Hindlimb muscle (tissue), 1 donor: ENCODE results near the gene CSNK1A1L. TPM values are rescaled to one million over a fixed set of nuclear protein-coding genes. Genes with fewer than 3 reads are reported as not detected.
A peak's percentile ranks its signal among the peaks of the same experiment; 100 is the strongest.

Experiments used
- DNase-seq: peaks from one replicate; pipeline ENCODE4 v3.0.0-alpha.2; 2013
- polyA plus RNA-seq: library from polyadenylated mRNA; unstranded; fragments of 120-200 nt; gene quantifications from one replicate; pipeline ENCODE4 v1.2.1, GENCODE V29; 2013; ENCODE audit not compliant: insufficient read length

Gene CSNK1A1L
- polyA plus RNA-seq: not detected

DNA sequence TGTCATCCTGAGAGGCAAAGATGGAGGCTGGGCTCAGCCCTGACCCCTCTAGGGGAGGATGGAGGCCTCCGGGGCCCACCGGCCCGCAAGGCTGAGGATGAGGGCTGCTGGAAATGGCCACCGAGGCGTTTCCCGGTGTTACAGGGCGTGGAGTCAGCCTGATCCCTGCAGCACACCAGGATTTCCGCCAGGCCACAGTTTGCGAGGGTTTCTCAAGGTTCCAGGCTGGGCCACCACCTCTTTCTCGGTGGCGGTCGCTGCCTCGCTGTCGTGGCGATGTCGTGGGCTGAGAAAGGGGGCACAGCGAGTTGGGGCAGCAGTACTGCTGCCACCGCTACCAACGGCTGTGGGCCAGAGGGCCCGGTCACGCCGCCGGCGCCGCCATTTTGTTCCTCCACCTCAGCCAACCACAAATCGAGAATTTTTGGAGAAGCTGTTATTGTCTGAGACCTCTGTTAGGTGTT is at the start of gene CSNK1A1L:
Gene CSNK1A1L (minus strand): TSS at position 414 of the 464 bp plus-strand sequence. CDS start 408 bp downstream, at position 6.
- no peak for DNase-seq

DNA sequence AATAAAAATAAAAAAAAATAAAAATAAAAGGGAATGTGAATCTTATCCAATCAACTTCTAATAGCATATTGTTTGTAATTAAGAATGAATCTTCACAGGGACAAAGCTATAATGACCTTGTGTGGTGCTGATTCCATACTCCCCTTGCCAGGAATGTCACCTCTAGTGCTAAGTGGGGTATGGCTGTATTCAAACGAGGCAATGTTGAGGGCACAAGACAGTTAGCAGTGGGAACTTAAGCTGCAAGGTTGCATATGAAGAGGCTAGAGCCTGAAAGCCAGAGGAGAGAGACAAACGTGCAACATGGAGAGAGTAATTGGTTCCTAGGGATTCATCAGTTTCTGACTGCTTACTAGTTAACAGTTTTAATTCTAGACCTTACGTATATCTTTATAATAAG is 43.9 kb upstream of the CSNK1A1L start:
- no peak for DNase-seq

DNA sequence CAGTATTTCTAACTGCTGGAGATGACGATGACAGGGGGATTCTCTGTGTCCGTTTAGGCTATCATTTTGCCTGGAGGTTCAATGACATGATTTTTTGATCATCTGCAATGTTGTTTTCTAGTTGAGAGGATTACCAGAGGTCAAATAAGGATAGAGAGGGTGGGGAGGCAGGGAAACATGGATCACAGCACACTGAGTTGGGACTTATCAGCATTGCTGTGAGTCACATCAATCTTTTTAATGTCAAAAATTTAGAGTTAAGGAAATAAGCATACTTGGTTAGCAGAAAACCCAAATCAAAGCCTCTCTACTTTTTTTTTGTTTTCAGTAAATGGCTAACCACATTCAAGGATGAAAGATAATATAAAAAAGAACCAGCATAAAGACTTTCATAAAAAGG is 43.0 kb upstream of the CSNK1A1L start:
- no peak for DNase-seq

DNA sequence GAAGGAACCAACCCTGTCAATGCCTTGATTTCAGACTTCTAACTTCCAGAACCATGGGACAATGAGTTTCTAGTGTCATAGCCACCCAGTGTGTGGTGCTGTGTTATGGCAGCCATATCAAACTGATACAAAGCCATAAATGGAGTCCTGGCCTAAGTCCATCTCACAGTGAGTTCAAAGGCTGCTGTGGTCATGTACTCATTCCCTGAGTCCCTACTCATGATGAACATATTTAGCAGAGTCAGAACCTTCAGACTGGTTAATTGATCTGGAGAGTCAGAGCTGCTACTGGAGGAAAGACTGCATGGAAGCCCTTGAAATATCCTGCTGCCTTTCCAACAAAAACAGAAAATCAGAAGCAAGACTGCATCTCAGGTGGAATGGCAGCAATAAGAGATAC is 39.2 kb upstream of the CSNK1A1L start:
- DNase-seq: no peak

DNA sequence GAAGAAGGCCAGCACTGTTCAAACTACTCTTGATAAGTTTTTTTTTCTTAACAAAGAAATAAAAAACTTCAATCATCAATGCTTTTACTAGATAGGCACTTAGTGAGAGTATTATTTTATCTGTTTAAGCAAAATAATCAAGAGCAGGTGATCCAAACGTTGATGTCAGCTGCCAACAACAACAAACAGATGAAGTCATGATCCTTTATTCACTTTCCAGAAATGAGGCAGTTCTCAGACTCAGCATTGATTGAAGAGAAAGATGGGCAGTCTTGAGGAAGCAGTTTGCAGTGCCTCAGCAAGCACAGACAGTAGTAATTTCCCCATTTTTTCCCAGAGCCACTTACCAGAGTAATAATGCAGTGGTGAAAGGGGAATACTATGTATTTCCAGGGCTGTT is 38.4 kb upstream of the CSNK1A1L start:
- no peak for DNase-seq

DNA sequence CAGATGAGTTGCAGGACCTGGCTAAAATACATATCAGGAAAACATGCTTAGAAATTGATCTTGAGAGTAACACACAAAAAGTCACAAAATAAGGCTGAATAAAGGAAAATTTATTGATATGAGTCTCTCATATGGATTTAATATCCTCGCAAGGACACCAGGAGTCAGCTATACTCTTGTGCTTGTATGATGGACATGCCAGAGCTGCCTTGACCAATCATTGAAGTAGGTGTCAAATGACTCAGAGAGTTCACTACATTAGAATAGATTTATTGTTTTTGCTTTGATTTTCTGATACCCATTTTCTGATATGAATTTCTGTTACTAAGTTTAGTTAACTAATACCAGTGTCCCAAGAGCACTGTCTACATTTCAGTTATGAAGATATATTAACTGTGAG is 37.4 kb upstream of the CSNK1A1L start:
- DNase-seq: no peak

DNA sequence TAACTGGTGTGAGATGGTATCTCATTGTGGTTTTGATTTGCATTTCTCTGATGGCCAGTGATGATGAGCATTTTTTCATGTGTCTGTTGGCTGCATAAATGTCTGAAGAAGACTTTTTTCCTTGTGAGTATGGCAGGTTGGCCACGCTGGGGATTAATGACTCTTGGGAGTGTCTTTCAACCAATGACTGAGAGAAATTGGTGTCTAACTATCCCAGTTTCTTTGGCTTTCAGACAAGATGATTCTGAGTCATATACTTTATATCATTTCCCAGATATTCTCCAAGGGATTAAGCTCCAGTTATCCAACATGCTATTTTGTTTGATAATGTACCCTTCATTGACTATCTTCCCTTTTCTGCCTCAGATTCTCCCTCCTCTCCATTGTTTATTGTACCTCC is 35.5 kb upstream of the CSNK1A1L start:
- no peak for DNase-seq

DNA sequence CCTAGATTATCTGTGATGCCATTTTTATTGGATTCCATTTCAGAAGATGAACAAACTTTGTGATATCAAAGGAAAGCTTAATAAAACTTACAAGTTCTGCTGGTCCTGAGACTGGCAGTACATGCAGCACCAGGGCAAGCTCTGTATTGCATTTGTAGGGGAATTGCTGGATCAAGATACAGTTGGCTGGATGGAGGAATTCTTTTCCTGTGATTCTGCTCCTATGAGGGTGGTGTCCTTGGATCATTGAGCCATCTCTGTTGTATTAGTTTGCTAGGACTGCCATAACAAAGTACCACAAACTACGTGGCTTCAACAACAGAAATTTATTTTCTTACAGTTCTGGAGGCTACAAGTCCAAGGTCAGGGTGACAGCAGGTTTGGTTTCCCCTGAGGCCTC is 33.9 kb upstream of the CSNK1A1L start:
- no peak for DNase-seq

DNA sequence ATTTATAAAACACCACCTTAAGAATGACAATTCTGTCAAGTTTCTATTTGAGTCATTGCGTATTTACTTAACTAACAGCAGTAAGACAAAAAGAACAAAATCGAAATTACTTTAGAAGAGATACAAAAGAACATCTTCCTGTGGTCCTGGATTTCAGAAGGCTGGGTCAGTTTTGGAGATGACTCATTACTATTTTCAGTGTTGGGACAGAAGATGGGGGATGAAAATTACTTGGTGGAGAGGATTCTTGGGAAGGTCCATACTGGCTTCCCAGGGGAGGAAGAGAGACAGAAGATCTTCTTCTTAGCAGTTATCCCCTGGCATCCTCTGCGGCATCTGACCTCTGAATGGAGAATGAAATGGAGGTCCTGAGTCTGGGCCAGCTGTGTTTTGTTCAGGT is 33.5 kb upstream of the CSNK1A1L start:
- no peak for DNase-seq

DNA sequence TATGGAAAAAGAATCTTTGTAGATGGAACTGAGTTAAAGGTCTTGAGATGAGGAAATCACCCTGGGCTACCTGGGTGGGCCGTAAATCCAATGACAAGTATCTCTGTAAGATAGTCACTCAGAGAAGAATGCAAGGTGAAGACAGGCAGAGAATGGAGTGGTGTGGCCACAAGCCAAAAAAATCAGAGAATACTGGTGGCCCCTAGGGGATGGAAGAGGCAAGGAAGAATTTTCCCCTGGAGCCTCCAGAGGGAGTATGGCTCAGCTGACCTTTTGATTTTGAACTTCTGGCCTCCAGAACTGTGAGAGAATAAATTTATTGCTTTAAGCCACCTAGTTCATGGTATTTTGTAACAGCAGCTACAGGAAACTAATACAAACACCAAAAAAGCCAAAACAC is 32.7 kb upstream of the CSNK1A1L start:
- no peak for DNase-seq

DNA sequence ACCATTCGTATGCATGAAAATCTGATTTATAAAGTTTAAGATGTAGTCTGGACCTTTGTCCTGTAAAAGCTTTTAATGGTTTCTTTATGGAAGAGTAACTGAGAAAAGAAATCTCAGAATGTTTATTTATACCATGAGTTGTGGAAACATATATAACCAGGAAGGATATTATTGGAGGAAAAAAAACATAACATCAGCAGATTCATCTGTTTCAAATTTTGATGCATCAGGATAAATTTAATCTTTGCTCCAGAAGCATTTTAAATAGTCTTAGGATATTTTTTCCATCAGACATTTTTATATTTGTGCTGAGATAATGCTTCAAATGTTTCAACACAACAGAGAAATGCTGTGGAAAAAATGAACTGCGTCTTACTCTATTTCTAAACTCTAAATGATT is 31.2 kb upstream of the CSNK1A1L start:
- DNase-seq: no peak

DNA sequence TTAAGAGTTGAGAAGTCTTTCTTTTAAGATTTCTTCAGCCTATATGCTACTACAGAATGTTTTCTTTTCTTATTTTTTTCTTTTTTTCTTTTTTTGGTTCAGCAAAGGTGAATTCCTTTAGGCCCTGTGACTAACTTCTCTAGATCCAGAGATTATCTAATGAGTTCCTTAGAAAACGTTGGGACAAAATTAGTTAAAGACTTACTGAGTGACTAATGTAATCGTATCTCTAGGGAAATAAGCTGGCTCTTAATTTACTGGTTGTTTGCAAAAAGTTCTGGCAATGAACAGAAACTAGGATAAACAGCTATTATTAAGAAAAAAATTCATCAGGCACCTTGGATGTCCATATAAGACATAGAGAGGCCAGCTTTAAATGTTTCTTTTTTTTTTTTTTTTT is 30.7 kb upstream of the CSNK1A1L start:
- DNase-seq: no peak

DNA sequence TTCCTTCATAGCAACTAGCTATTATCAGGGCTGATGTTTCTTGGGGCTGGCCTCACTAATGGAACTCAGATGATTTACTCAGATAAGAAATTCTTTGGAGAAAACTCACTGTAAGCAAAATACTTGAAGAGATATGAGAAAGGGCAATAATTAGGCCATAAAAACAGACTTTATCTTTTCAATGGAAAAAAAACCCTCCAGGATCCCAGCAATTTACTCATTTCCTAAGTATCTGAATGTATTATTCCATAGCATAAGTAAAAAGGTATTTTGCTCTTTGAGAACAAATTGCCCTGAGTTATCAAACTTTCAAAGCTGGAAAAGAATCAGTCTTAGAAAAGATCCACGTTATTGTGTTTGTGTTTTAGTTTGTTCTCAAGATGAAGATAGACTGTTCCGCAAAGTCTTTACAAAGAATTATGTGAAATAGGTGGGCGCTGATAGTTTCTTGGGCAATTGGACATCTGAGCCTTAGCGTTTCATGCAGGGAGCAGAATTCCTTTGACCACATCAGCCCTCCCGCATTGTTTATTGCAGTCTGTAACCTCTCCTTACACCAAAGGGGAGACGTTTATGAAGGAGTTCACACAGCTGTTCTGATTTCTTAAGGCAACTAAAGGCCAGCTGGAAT is 29.1 kb upstream of the CSNK1A1L start:
- no peak for DNase-seq

DNA sequence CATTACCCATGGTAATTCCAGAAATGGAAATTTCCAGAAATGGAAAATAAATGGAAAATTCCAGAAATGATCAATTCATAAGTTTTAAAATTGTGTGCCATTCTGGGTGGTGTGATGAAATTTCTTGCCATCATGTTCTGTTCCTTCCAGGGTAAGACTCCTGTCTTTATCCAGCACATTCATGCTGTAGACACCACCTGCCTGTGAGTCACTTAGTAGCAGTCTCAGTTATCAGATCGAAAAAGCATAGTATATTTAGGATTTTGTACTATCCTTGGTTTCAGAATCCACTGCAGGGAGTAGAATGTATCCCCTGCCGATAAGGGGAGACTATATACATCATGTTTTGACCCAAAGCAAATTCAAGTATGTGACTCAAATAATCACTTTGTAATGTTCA is 26.7 kb upstream of the CSNK1A1L start:
- DNase-seq: no peak

DNA sequence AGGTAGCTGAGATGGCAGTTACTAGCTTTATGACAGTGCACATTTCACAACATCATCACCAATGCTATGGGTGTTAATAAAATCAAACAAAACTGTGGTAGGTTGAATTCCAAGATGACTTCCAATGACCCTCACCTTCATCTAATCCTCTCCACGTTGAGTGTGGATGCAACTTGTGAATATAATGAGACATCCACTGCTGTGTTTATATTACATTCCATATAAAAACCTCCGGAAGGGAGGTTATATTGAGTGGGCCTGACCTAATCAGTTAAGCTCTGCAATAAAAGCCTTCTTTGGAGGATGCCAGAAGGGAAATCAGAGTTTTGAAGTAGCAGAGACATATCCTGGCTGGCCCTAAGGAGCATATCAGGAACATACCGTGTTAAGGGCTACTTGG is 25.6 kb upstream of the CSNK1A1L start:
- no peak for DNase-seq

DNA sequence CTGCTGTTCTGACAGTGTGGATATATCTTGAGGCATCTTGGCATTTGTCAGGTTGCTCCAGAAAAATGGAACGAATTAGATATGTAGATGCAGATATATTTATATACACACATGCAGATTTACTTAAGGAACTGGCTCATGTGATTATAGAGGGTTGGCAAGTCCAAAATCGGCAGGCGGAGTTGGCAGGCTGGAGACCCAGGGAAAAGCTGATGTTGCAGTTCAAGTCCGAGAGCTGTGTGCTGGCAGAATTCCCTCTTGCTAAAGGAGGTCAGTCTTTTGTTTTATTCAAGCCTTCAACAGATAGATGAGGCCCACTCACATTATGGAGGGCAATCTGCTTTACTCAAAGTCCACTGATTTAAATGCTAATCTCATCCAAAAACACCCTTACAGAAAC is 24.4 kb upstream of the CSNK1A1L start:
- peak; percentile 50 for DNase-seq

DNA sequence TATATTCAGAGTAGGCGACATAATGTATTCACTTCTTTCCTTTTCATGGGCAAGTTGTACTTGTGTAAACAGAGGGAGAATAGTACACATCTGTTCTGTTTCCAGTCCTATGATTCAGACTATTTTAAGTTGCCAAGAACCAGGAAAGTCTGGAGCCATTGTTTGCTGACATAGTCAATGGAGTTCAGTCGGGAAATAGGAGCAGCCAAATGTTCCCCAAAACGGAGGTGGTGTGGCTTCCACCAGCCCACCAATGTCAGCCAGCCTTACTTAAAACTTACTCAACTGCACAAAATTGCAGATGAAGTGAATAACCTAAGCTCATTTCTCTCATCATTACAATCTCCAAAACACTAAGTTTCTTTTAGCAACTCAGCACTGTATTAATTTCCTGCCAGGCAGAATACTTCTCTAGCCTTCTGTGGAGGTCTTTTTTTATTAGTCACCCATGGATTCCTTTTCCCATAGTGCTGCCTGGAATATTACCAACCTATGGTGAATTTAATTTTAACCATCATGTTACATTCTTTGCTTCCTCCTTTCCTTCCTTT is 22.3 kb upstream of the CSNK1A1L start:
- peak; percentile 52 for DNase-seq

DNA sequence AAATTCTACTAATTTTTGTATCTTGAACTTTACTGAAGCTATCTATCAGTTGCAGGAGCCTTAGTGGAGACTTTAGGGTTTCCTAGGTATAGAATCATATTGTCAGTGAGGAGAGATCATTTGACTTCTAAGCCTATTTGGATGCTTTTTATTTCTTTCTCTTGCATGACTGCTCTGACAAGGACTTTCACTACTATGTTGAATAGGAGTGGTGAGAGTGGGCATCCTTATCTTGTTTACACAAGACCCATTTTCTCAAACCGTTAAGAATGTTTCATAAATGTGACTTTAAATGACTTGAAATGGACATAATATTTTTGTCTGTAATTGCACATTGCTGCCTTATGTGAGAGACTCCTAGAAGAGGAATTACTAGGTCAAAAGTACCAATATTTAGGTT is 17.9 kb upstream of the CSNK1A1L start:
- DNase-seq: no peak

DNA sequence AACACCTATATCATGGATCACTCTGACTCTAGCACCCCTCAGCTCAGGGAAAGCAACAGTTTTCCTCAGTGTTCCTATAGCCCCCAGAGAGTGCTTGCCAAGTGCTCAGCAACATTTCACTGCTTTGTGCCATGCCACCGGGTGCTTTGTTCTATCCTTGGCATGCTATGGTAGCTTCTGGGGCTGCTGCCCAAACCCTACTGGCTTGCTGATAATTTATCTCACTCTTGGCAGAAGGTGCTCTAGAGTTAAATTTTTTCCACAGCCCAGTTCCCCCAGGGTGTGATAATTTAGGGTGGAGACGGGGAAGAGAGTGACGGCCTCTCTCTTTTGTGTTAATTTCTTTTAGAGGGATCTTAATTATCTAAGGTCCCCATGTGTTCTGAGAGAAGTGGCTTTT is 12.6 kb upstream of the CSNK1A1L start:
- no peak for DNase-seq

DNA sequence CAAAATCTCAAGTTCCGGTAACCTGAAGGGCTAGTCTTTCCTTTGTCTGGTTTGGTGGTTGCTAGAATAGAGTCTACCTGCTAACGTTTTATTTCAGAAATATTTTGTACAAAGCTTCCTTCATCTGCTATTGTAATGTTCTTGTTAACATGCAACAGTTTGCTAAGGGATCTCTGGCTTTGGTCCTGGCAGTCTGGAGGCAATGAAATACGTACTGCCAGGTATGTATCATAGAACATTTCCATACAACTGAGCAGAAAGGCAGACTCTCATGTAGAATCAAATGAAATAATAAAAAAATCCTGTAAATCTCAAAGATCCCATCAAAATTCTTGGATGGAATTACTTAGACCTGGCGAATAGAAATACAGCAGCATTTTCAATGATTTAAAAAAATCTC is 8.8 kb upstream of the CSNK1A1L start:
- no peak for DNase-seq

DNA sequence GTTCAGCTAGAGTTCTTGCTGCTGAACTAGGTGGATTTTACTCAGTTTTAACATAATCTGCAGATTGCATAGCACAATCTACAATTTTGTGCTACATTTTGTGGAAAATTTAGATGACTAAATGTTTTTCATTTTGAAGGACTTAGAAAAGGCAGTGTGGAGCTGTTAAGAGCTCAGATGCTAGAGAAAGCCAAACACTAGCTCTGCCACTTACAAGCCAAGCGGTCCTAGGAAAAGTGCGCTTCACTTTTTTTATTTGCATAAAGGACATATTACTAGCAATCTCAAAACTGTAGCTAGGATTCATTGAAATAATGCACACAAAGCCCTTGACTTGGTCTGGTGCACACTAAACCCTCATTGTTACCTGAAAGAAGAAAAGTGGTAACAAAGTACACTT is 8.1 kb upstream of the CSNK1A1L start:
- no peak for DNase-seq

DNA sequence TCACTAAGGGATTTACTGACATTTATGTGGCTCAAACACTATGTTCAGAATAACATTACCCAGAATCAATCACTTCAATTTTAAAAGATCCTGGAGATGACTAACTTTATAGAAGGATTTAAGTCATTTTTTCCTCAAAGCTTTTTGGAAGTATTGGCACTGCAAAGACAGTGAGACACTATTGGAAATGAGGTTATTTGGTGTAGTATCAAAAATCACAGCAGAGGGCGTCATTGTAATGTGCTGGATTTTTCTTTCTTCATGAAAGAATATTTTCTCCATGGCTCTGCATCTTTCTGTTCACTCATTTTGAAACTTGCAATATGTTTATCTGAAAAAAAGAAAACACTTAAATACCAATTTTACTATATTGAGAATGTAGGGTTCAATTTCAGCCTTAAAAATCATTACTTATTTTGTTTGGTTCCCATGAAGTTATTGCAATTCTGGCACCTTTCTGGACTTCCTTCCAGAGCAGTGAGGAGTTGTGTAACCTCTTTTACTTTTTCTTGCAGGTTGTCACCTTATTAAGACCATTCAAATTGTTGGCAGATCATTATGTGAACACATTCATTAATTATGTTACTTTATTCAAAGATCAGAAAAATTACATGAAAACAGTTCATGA is 3.7 kb upstream of the CSNK1A1L start:
- DNase-seq: peak; percentile 86

DNA sequence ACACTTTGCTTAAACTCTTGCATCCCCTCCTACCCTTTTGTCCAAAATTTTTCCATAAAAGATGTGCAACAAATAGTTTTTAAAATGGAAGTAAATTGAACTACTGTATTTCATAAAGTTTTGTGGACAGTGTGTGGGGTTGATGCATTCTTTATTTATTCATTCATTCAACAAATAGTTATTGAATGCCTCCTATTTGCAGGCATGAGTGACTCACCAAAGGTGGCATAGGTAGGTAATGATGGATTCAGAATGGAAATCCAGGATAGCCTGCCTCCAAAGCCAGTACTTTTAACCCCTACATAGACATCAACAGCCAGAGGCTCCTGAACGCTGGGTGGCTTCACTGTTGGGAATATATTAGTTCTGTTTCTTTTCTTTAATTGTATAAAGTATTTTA is 2.4 kb upstream of the CSNK1A1L start:
- DNase-seq: no peak

DNA sequence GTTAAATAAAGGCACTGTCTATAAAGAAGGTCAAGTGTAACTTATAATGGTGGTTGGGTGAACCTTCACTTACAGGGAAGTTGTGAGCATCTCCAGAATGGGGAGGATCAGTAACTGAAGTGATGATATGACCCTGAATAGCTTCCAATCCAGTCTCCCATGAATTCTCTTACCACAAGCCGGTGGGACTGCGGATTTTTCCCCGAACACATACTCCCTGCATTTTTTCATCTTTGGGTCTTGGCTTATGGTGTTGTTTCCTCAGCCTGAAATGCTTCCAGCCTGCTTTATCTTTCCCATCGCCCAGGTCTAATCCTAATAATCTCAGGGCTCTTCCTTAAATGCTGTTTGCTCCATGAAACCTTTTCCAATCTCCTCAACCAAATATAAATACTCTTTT is 2.0 kb upstream of the CSNK1A1L start:
- no peak for DNase-seq
